ENCODE data around the gene C17orf107.

GRCh38 chr17:4880857-4881256, 18.5 kb upstream of the C17orf107 start:
- no peak for TF ChIP-seq CTCF (IDR thresholded peaks at IDR 0.05; ENCODE audit: low read depth, low read length)
- TF ChIP-seq EZH2phosphoT487 (IDR thresholded peaks at IDR 0.05; ENCODE audit: low read depth), result no peak
